Measurements from ENCODE around the gene EXOC3L1.

EXOC3L1 gene

GRCh38 chr16:67213197-67214019, 23.5 kb upstream of the EXOC3L1 start:
- DNase-seq: no peak

- DNase-seq: no peak
These were observed 22.8 kb upstream of the EXOC3L1 start for GRCh38 chr16:67212766-67213165.

- DNase-seq: no peak
These were observed 21.7 kb upstream of the EXOC3L1 start for GRCh38 chr16:67211674-67212073.

- no peak for DNase-seq
These were observed 20.4 kb upstream of the EXOC3L1 start for GRCh38 chr16:67210069-67210937.

- no peak for DNase-seq
These were observed 19.6 kb upstream of the EXOC3L1 start for GRCh38 chr16:67209565-67209964.

- DNase-seq: no peak
These were observed 18.4 kb upstream of the EXOC3L1 start for GRCh38 chr16:67208154-67208896.

- DNase-seq: no peak
These were observed 17.5 kb upstream of the EXOC3L1 start for GRCh38 chr16:67207249-67208091.

- no peak for DNase-seq
These were observed 16.9 kb upstream of the EXOC3L1 start for GRCh38 chr16:67206838-67207248.

GRCh38 chr16:67206129-67206837, 16.3 kb upstream of the EXOC3L1 start:
- no peak for DNase-seq

GRCh38 chr16:67204076-67204475, 14.1 kb upstream of the EXOC3L1 start:
- DNase-seq: no peak

GRCh38 chr16:67202956-67203493, 13.1 kb upstream of the EXOC3L1 start:
- DNase-seq: no peak

GRCh38 chr16:67202426-67202825, 12.5 kb upstream of the EXOC3L1 start:
- no peak for DNase-seq

GRCh38 chr16:67201411-67202345, 11.7 kb upstream of the EXOC3L1 start:
- DNase-seq: no peak

- DNase-seq: no peak
These were observed 10.6 kb upstream of the EXOC3L1 start for GRCh38 chr16:67200491-67200890.

- no peak for DNase-seq
These were observed 9.9 kb upstream of the EXOC3L1 start for GRCh38 chr16:67199808-67200198.

- DNase-seq: no peak
These were observed 9.3 kb upstream of the EXOC3L1 start, which contains the start of gene ELMO3 for GRCh38 chr16:67199011-67199807. ELMO3 (plus strand) TSS chr16:67199131; CDS start chr16:67199327, 196 bp downstream.

- no peak for DNase-seq
These were observed 8.3 kb upstream of the EXOC3L1 start for GRCh38 chr16:67198238-67198734.

GRCh38 chr16:67197704-67198103, 7.8 kb upstream of the EXOC3L1 start:
- DNase-seq: no peak

- DNase-seq: no peak
These were observed 6.9 kb upstream of the EXOC3L1 start for GRCh38 chr16:67196881-67197280.

Data from CD4-positive, alpha-beta T cell treated with Interferon gamma for 1 hour (primary cell).